Endothelial cell of umbilical vein (primary cell): ENCODE data around the gene LDB3. TPM values are rescaled to one million over a fixed set of nuclear protein-coding genes. Genes with fewer than 3 reads are reported as not detected.

Source experiments
- BruUV-seq: library from RNA; stranded (reverse); fragments of 400-500 nt; replicated peaks from 2 replicates; lab custom pipeline; 2021; lab: Mats Ljungman, UMichigan
- CTCF ChIA-PET: fragments of 300-600, 350-600 bp; sonication (Branson Sonifier 250); formaldehyde crosslinking; loops from one replicate; lab custom pipeline; 2021; ENCODE audit warnings: antibody characterized with exemption, inconsistent platforms; lab: Charles Lee
- POLR2A ChIA-PET: fragments of 300-600, 350-600 bp; sonication (Branson Sonifier 250); formaldehyde crosslinking; loops from one replicate; lab custom pipeline; 2021; ENCODE audit warnings: antibody characterized with exemption, inconsistent platforms; lab: Charles Lee
- DNase-seq: peaks from one replicate; pipeline ENCODE4 v3.0.0-alpha.2; 2011; ENCODE audit warnings: low read depth, low spot score
- FAIRE-seq: peaks from 2 replicates; lab custom pipeline; 2011; peaks lifted over from hg19 to GRCh38; lab: Jason Lieb, UNC
- H2AFZ ChIP-seq: 2 replicates; pipeline ENCODE4 v1.6.0; 2012; ENCODE audit warnings: low read depth, low read length, control low read depth, inconsistent platforms
- H3K27ac ChIP-seq: 2 replicates; pipeline ENCODE4 v1.5.1; 2011; ENCODE audit warnings: low read depth, mild to moderate bottlenecking, control low read depth, low read length, moderate library complexity; ENCODE audit not compliant: insufficient read depth
- H3K27me3 ChIP-seq, 2 experiments: 2 replicates each; pipeline versions ENCODE4 v1.6.0 to v1.6.1; 2011; ENCODE audit warnings: low read length in 2 of 2, mixed read lengths in 1 of 2; ENCODE audit not compliant: control insufficient read depth in 2 of 2, insufficient read depth in 2 of 2
- H3K36me3 ChIP-seq, 2 experiments: 2 replicates in 1 of 2; 3 replicates in 1 of 2; pipeline ENCODE4 v1.5.1; 2011; ENCODE audit warnings: low read length in 2 of 2, mild to moderate bottlenecking in 1 of 2, moderate library complexity in 1 of 2; ENCODE audit not compliant: control insufficient read depth in 2 of 2, insufficient read depth in 2 of 2; ENCODE audit errors: extremely low read depth in 1 of 2
- H3K4me1 ChIP-seq: 3 replicates; pipeline ENCODE4 v1.5.1; 2011; ENCODE audit warnings: mild to moderate bottlenecking, low read length; ENCODE audit not compliant: control insufficient read depth, insufficient read depth; ENCODE audit errors: extremely low read depth
- H3K4me2 ChIP-seq: 2 replicates; pipeline ENCODE4 v1.6.1; 2011; ENCODE audit warnings: low read length, control low read depth, mixed read lengths; ENCODE audit not compliant: insufficient read depth
- H3K4me3 ChIP-seq, 3 experiments: fragments of 200-600 bp in 1 of 3; sonication (generic), shearing (Covaris generic) in 1 of 3; replicated peaks in 1 of 3; 2 replicates each; pipeline ENCODE4 v1.5.1; 2011 to 2016; ENCODE audit warnings: control low read depth in 3 of 3, low read length in 3 of 3, mild to moderate bottlenecking in 2 of 3, inconsistent platforms in 1 of 3, low read depth in 1 of 3, moderate library complexity in 1 of 3; ENCODE audit not compliant: insufficient read depth in 1 of 3
- H3K79me2 ChIP-seq: 2 replicates; pipeline ENCODE4 v1.6.0; 2012; ENCODE audit warnings: low read length, inconsistent platforms; ENCODE audit not compliant: control insufficient read depth, insufficient read depth
- H3K9ac ChIP-seq: replicated peaks from 2 replicates; pipeline ENCODE3; 2011; ENCODE audit warnings: low read length, control low read depth; ENCODE audit not compliant: insufficient read depth; ENCODE audit errors: extremely low read depth
- H3K9me1 ChIP-seq: replicated peaks from 3 replicates; pipeline ENCODE4 v1.6.0; 2011; ENCODE audit warnings: mild to moderate bottlenecking, low read length; ENCODE audit not compliant: control insufficient read depth, insufficient read depth; ENCODE audit errors: extremely low read depth
- H3K9me3 ChIP-seq: replicated peaks from 2 replicates; pipeline ENCODE4 v1.5.1; 2012; ENCODE audit warnings: low read length, inconsistent platforms; ENCODE audit not compliant: control insufficient read depth, insufficient read depth
- H4K20me1 ChIP-seq: replicated peaks from 2 replicates; pipeline ENCODE3; 2011; ENCODE audit warnings: mild to moderate bottlenecking, low read length; ENCODE audit not compliant: control insufficient read depth, insufficient read depth; ENCODE audit errors: extremely low read depth
- EZH2 ChIP-seq: IDR thresholded peaks from 2 replicates; pipeline ENCODE4 v1.6.1; 2012; ENCODE audit warnings: borderline replicate concordance, low read depth, mild to moderate bottlenecking, moderate library complexity, low read length, inconsistent platforms; ENCODE audit not compliant: severe bottlenecking
- FOS ChIP-seq: IDR thresholded peaks from 2 replicates; pipeline ENCODE4 v1.6.1; 2011; ENCODE audit warnings: mild to moderate bottlenecking, low read length, moderate library complexity, borderline replicate concordance; ENCODE audit not compliant: insufficient read depth
- GATA2 ChIP-seq: IDR thresholded peaks from 2 replicates; pipeline ENCODE4 v1.7.0; 2011; ENCODE audit warnings: low read depth, mild to moderate bottlenecking, moderate library complexity, mixed read lengths, low read length; ENCODE audit not compliant: insufficient read length, insufficient read depth
- JUN ChIP-seq: IDR thresholded peaks from 2 replicates; pipeline ENCODE4 v1.6.1; 2011; ENCODE audit warnings: borderline replicate concordance, low read depth; ENCODE audit not compliant: insufficient read length, insufficient read depth
- MYC ChIP-seq: IDR thresholded peaks from one replicate; pipeline ENCODE4 v1.6.1; 2011; ENCODE audit warnings: mild to moderate bottlenecking, low read depth, low read length
- POLR2A ChIP-seq: IDR thresholded peaks from 2 replicates; pipeline ENCODE4 v1.6.1; 2012; ENCODE audit warnings: low read depth, mild to moderate bottlenecking, control low read depth, low read length
- POLR2AphosphoS5 ChIP-seq: IDR thresholded peaks from 2 replicates; pipeline ENCODE4 v1.6.1; 2012; ENCODE audit warnings: low read depth, mild to moderate bottlenecking, control low read depth, low read length, moderate library complexity; ENCODE audit not compliant: insufficient read depth
- dilution Hi-C: fragments of 300-500 bp; cut with MboI; formaldehyde crosslinking; loops from one replicate; pipeline ENCODE4 v1.15.0; 2019; ENCODE audit warnings: low sequenced_read_pairs; ENCODE audit not compliant: extremely low pct_ligation_motif_present
- intact Hi-C: fragments of 100-400 bp; cut with micrococcal nuclease; formaldehyde crosslinking; loops from one replicate; pipeline ENCODE4 v1.10.0; 2022
- polyA plus RNA-seq, 4 experiments: library from polyadenylated mRNA; depleted of rRNA in 3 of 4; stranded (reverse) in 3 of 4; unstranded in 1 of 4; fragments of >200 nt; gene quantifications; 2 replicates each; pipeline versions ENCODE4 v1.2.1 to v1.2.3, GENCODE V29; 2011 to 2012; ENCODE audit warnings: missing spikeins in 1 of 4
- total RNA-seq: library from RNA; stranded (reverse); gene quantifications from 2 replicates; pipeline ENCODE4 v1.2.3, GENCODE V29; 2021
- TF ChIP-seq, protein P1 (sequence below), 2 donors: IDR thresholded peaks; 1 replicate in 1 of 2; 2 replicates in 1 of 2; pipeline ENCODE4 v1.5.1; 2011; ENCODE audit warnings: low read length in 2 of 2, mild to moderate bottlenecking in 2 of 2, moderate library complexity in 2 of 2, control low read depth in 1 of 2, inconsistent platforms in 1 of 2, low read depth in 1 of 2; ENCODE audit not compliant: insufficient read depth in 1 of 2; ENCODE audit errors: extremely low read depth in 1 of 2
- TF ChIP-seq, protein P2 (sequence below): IDR thresholded peaks from 2 replicates; pipeline ENCODE4 v1.6.1; 2011; ENCODE audit not compliant: insufficient read depth, insufficient read length

Gene LDB3
- total and polyA plus RNA-seq, 2 donors (not counting 3 experiments of a cell fraction or from before 2014, with no cell fraction given), result not detected

DNA sequence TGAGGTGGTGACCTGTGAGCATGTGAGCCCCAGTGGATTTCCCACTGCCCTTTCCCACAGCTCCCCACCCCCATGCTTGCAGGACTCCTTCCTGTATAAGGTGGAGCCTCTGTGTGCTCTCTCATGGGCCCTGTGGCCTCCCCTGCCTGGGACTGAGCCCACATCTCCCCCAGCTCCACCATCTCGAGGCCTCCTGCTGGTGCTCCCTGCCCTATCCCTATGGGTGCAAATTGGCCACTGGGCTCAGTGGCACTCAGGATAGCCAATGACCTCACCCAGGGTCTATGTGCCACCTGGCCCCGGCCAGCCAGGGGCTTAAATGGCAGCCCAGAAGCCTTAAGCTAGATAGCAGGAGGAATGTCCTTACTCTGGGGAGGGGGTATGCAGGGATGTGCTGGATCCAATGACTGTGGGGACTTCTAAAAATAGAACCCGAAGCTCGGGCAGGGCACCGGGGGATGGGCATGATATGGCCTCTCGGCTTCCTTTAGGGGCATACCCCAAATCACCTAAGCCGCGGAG lies 2.0 kb downstream of the LDB3 start:
- BruUV-seq, result no TSS peak
- ChIA-PET POLR2A (no interaction called here), CTCF (interaction anchor here (1.1 to 1.6 kb wide), 2 partner anchors 229 to 296 kb away, joined by 3 read pairs; no protein-coding TSS in a partner anchor)
- FAIRE-seq (no peak), DNase-seq (no peak)
- H4K20me1 ChIP-seq, result no peaks in the 10 kb centered on the region
- H3K4me2 ChIP-seq, result no peak overlapping the region
- H3K4me3 ChIP-seq, result no peak overlapping the region
- H3K27ac ChIP-seq, result no peak overlapping the region
- no peak overlapping the region for H2AFZ ChIP-seq
- intact Hi-C loops, result no loop called here
- TF ChIP-seq POLR2A (no peak), JUN (no peak), EZH2 (no peak), MYC (no peak), FOS (no peak), GATA2 (no peak), POLR2AphosphoS5 (no peak)
- TF ChIP-seq, protein P1, sequence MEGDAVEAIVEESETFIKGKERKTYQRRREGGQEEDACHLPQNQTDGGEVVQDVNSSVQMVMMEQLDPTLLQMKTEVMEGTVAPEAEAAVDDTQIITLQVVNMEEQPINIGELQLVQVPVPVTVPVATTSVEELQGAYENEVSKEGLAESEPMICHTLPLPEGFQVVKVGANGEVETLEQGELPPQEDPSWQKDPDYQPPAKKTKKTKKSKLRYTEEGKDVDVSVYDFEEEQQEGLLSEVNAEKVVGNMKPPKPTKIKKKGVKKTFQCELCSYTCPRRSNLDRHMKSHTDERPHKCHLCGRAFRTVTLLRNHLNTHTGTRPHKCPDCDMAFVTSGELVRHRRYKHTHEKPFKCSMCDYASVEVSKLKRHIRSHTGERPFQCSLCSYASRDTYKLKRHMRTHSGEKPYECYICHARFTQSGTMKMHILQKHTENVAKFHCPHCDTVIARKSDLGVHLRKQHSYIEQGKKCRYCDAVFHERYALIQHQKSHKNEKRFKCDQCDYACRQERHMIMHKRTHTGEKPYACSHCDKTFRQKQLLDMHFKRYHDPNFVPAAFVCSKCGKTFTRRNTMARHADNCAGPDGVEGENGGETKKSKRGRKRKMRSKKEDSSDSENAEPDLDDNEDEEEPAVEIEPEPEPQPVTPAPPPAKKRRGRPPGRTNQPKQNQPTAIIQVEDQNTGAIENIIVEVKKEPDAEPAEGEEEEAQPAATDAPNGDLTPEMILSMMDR (IDR thresholded peaks at IDR 0.05; ENCODE audit: extremely low read depth in 1 of 2, insufficient read depth in 1 of 2, low read depth in 1 of 2, low read length in 2 of 2), result no peak
- TF ChIP-seq, protein P2, sequence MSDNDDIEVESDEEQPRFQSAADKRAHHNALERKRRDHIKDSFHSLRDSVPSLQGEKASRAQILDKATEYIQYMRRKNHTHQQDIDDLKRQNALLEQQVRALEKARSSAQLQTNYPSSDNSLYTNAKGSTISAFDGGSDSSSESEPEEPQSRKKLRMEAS, result no peak
- dilution Hi-C loops, result no loop called here
- H3K9me3 ChIP-seq, result no peaks in the 10 kb centered on the region
- H3K36me3 ChIP-seq, result no peaks in the 10 kb centered on the region
- H3K27me3 ChIP-seq, result peaks cover 0 to 7% of the 10 kb centered on the region in 2 experiments
- no peak overlapping the region for H3K9ac ChIP-seq
- H3K4me1 ChIP-seq, result no peaks in the 10 kb centered on the region
- H3K79me2 ChIP-seq, result no peaks in the 10 kb centered on the region
- H3K9me1 ChIP-seq, result no peaks in the 10 kb centered on the region
